Epithelial cell of proximal tubule (primary cell): ENCODE results near the gene TAP1. TPM values are rescaled to one million over a fixed set of nuclear protein-coding genes. Genes with fewer than 3 reads are reported as not detected.
A peak's percentile ranks its signal among the peaks of the same experiment; 100 is the strongest.

Experiments
- DNase-seq: peaks from one replicate; pipeline ENCODE4 v3.0.0-alpha.2; 2011; ENCODE audit warnings: low read depth
- H3K4me3 ChIP-seq: 2 replicates; pipeline ENCODE4 v1.5.1; 2011; ENCODE audit warnings: low read depth, mild to moderate bottlenecking, low read length
- CTCF ChIP-seq: conservative IDR thresholded peaks from 2 replicates; pipeline ENCODE4 v1.5.1; 2012; ENCODE audit warnings: low read depth, mild to moderate bottlenecking, low read length
- total RNA-seq: library from RNA; depleted of rRNA; stranded (reverse); fragments of >200 nt; gene quantifications from 2 replicates; pipeline ENCODE4 v1.2.3, GENCODE V29; 2015

Gene TAP1
- total RNA-seq, 1 donor from 2014 or later, result 50.7 TPM

GRCh38 chr6:32843979-32844838, 9.3 kb downstream of the TAP1 start, which contains the start of gene PSMB8:
Gene PSMB8, minus strand, starts transcription at chr6:32844047. Its CDS starts 51 bp downstream, at chr6:32843996.
- peak within 1 kb of the TSS; percentile 71 for H3K4me3 ChIP-seq
- peak; percentile 73 for DNase-seq
- TF ChIP-seq CTCF, result no peak

GRCh38 chr6:32843331-32843978, 10.0 kb downstream of the TAP1 start:
- TF ChIP-seq CTCF, result no peak
- H3K4me3 ChIP-seq, result peak overlapping the region; percentile 71
- no peak for DNase-seq

GRCh38 chr6:32842690-32843089, 10.8 kb downstream of the TAP1 start:
- no peak for TF ChIP-seq CTCF
- H3K4me3 ChIP-seq, result peak overlapping the region; percentile 71
- no peak for DNase-seq

GRCh38 chr6:32842021-32842650, 11.4 kb downstream of the TAP1 start:
- DNase-seq, result no peak
- H3K4me3 ChIP-seq, result no peak overlapping the region
- no peak for TF ChIP-seq CTCF

GRCh38 chr6:32840604-32841246, 12.8 kb downstream of the TAP1 start:
- no peak for TF ChIP-seq CTCF
- no peak overlapping the region for H3K4me3 ChIP-seq
- no peak for DNase-seq

GRCh38 chr6:32839356-32839755, 14.1 kb downstream of the TAP1 start:
- no peak for DNase-seq
- no peak overlapping the region for H3K4me3 ChIP-seq
- TF ChIP-seq CTCF, result no peak
